CD4-positive, alpha-beta memory T cell (primary cell): ENCODE measurements around the gene CPXM1. TPM values are rescaled to one million over a fixed set of nuclear protein-coding genes. Genes with fewer than 3 reads are reported as not detected.
A peak's percentile ranks its signal among the peaks of the same experiment; 100 is the strongest.

Experiments used
- CTCF ChIA-PET: fragments of 350-600 bp; sonication (Branson Sonifier 250); formaldehyde crosslinking; loops from one replicate; lab custom pipeline; 2021; ENCODE audit warnings: inconsistent platforms; ENCODE audit not compliant: partially characterized antibody; lab: Charles Lee
- POLR2A ChIA-PET: fragments of 350-600 bp; sonication (Branson Sonifier 250); formaldehyde crosslinking; loops from one replicate; lab custom pipeline; 2021; ENCODE audit not compliant: partially characterized antibody; lab: Charles Lee
- DNase-seq, 5 donors: peaks; one replicate each; pipeline versions ENCODE4 v3.0.0 to v3.0.0-alpha.2; 2020 to 2022; ENCODE audit warnings: mixed read lengths in 1 of 5
- H3K27ac ChIP-seq: one replicate; pipeline ENCODE4 v1.7.0; 2013; ENCODE audit warnings: low read depth, low read length
- H3K27me3 ChIP-seq: 2 replicates; pipeline ENCODE4 v1.7.0; 2013; ENCODE audit warnings: mild to moderate bottlenecking, low read length, moderate library complexity; ENCODE audit not compliant: insufficient read depth
- H3K36me3 ChIP-seq: 2 replicates; pipeline ENCODE4 v1.7.0; 2013; ENCODE audit warnings: mild to moderate bottlenecking, low read length, moderate library complexity; ENCODE audit not compliant: insufficient read depth
- H3K4me1 ChIP-seq: 2 replicates; pipeline ENCODE4 v1.7.0; 2013; ENCODE audit warnings: mild to moderate bottlenecking, low read length, moderate library complexity; ENCODE audit not compliant: insufficient read depth
- H3K4me3 ChIP-seq, 2 donors: one replicate each; pipeline ENCODE4 v1.7.0; 2013; ENCODE audit warnings: low read length in 2 of 2, mild to moderate bottlenecking in 1 of 2
- H3K9me3 ChIP-seq, 2 donors: one replicate each; pipeline ENCODE4 v1.7.0; 2013; ENCODE audit warnings: low read length in 2 of 2, control low read depth in 1 of 2; ENCODE audit not compliant: control insufficient read depth in 1 of 2
- H3K27ac Mint-ChIP-seq, 7 donors: one replicate each; pipeline ENCODE4 v1.8.0; 2020 to 2021; ENCODE audit warnings: mixed read lengths in 7 of 7, mild to moderate bottlenecking in 6 of 7, inconsistent platforms in 3 of 7, moderate library complexity in 3 of 7
- H3K27me3 Mint-ChIP-seq, 2 donors: one replicate each; pipeline ENCODE4 v1.8.0; 2020 to 2021; ENCODE audit warnings: mixed read lengths in 2 of 2
- H3K36me3 Mint-ChIP-seq, 2 donors: one replicate each; pipeline ENCODE4 v1.8.0; 2020 to 2021; ENCODE audit warnings: mixed read lengths in 2 of 2, inconsistent platforms in 1 of 2, mild to moderate bottlenecking in 1 of 2
- H3K4me1 Mint-ChIP-seq, 4 donors: one replicate each; pipeline ENCODE4 v1.8.0; 2020 to 2021; ENCODE audit warnings: mixed read lengths in 4 of 4, mild to moderate bottlenecking in 1 of 4
- H3K4me3 Mint-ChIP-seq, 8 donors: one replicate each; pipeline ENCODE4 v1.8.0; 2020 to 2021; ENCODE audit warnings: mixed read lengths in 8 of 8, mild to moderate bottlenecking in 7 of 8, moderate library complexity in 6 of 8, inconsistent platforms in 3 of 8
- H3K9me3 Mint-ChIP-seq, 8 donors: one replicate each; pipeline ENCODE4 v1.8.0; 2020 to 2021; ENCODE audit warnings: mixed read lengths in 8 of 8, mild to moderate bottlenecking in 5 of 8, inconsistent platforms in 3 of 8, moderate library complexity in 1 of 8
- intact Hi-C: fragments of 100-400 bp; cut with micrococcal nuclease; formaldehyde crosslinking; loops from one replicate; pipeline ENCODE4 v1.15.1; 2023
- polyA plus RNA-seq, 2 donors: library from polyadenylated mRNA; unstranded; fragments of 300-500 nt; fragmentation: Illumina TruSeq; gene quantifications; one replicate each; pipeline ENCODE4 v1.2.3, GENCODE V29; 2021
- total RNA-seq, 2 experiments: library from RNA; stranded (reverse); gene quantifications; one replicate each; pipeline ENCODE4 v1.2.3, GENCODE V29; 2021

Gene CPXM1
- total and polyA plus RNA-seq, 4 experiments from 2014 or later, result not detected

DNA sequence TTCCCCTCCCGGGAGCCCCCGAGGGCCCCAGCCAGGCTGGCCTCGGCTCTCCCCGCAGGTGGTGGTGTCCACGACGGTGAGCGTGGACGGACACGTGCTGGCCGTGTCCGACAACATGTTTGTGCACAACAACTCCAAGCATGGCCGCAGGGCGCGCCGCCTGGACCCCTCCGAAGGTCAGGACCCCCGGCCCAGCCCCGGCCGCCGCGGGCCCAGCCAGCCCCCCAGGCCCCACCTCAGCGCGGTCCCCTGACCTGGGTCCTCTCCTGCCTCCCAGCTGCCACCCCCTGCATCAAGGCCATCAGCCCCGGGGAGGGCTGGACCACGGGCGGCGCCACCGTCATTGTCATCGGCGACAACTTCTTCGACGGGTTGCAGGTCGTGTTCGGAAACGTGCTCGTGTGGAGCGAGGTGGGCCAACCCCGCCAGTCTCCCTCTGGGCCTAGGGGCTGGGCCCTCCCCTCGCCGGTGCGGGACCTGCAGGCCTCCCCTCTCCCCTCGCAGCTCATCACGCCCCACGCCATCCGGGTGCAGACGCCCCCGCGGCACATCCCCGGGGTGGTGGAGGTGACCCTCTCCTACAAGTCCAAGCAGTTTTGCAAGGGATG is 51.0 kb downstream of the CPXM1 start:
- ChIA-PET POLR2A (interaction anchor here (0.9 to 1.2 kb wide), 2 partner anchors 56 to 85 kb away, joined by 3 to 4 read pairs; partner anchors contain the start of gene EBF4), CTCF (interaction anchor here (2.4 to 5.5 kb wide), 2 partner anchors 20 to 36 kb away, joined by 8 to 47 read pairs; no protein-coding TSS in a partner anchor)
- DNase-seq, result no peak
- no peaks in the 10 kb centered on the region for H3K36me3 Mint-ChIP-seq
- H3K27ac Mint-ChIP-seq, result peak overlapping the region in 2 of 7 donors; percentile 56 to 58
- peaks cover 0 to 3% of the 10 kb centered on the region in 2 donors for H3K27me3 Mint-ChIP-seq
- peak overlapping the region in 2 of 8 donors; percentile 5 to 90 for H3K4me3 Mint-ChIP-seq
- peaks cover 5% of the 10 kb centered on the region for H3K27me3 ChIP-seq
- no peaks in the 10 kb centered on the region for H3K36me3 ChIP-seq
- no peak overlapping the region for H3K27ac ChIP-seq
- peaks cover 17 to 48% (median 25%) of the 10 kb centered on the region in 4 donors for H3K4me1 Mint-ChIP-seq
- peaks cover 27% of the 10 kb centered on the region for H3K4me1 ChIP-seq
- H3K4me3 ChIP-seq, result no peak overlapping the region
- intact Hi-C loops, result loop anchor here (10.0 kb wide), 1 partner anchor 225 kb away; no protein-coding TSS in a partner anchor
- H3K9me3 Mint-ChIP-seq, result no peaks in the 10 kb centered on the region
- H3K9me3 ChIP-seq, result no peaks in the 10 kb centered on the region

DNA sequence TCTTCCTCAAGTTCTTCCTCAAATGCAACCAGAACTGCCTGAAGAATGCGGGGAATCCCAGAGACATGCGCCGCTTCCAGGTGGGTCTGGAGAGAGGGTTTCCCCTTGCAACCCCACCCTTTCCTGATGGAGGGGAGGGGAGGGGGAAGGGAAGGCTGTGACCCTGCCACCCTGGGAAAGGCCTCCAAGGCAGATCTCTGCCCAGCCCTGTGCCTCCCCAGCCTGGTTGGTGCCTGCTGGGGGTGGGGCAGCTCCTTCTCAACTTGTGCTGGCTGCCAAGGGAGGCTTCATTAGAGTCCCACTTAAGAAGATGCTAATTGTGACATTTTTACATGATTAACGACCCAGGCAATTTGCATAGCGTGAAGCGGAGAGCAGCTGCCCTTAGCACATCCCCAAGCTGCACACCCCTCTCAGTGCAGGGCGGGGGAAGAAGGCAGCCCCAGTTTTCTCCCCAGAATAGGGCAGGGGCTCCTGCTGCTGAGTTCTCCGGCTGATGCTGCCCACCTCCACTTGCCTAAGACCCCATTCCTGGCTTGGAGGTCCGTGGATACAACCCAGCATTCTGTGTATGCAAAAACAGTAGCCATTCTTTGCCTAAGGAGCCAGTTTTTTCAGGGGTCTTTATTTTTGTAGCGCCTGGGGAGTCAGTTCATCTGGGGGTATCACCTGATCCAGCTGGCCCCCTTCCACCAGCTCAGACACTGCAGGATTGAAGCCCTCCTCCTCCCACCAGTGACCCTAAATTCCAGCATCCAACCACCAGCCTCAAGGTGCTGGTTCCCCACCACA is 51.7 kb downstream of the CPXM1 start:
- Mint-ChIP-seq H3K9me3 (no peaks in the 10 kb centered on the region), H3K36me3 (no peaks in the 10 kb centered on the region), H3K4me3 (no peak overlapping the region), H3K27ac (no peak overlapping the region), H3K27me3 (peaks cover 0 to 3% of the 10 kb centered on the region in 2 donors), H3K4me1 (peaks cover 17 to 44% (median 23%) of the 10 kb centered on the region in 4 donors)
- peaks cover 27% of the 10 kb centered on the region for H3K4me1 ChIP-seq
- H3K27ac ChIP-seq, result no peak overlapping the region
- no peak for DNase-seq
- intact Hi-C loops, result loop anchor here (10.0 kb wide), 1 partner anchor 224 kb away; no protein-coding TSS in a partner anchor
- no peaks in the 10 kb centered on the region for H3K9me3 ChIP-seq
- H3K4me3 ChIP-seq, result no peak overlapping the region
- CTCF ChIA-PET, result interaction anchor here (2.4 to 5.5 kb wide), 2 partner anchors 19 to 35 kb away, joined by 8 to 47 read pairs; no protein-coding TSS in a partner anchor
- POLR2A ChIA-PET, result interaction anchor here (0.9 kb wide), 1 partner anchor 55 kb away, joined by 3 read pairs; the partner anchor contains the start of gene EBF4
- H3K36me3 ChIP-seq, result no peaks in the 10 kb centered on the region
- no peaks in the 10 kb centered on the region for H3K27me3 ChIP-seq

DNA sequence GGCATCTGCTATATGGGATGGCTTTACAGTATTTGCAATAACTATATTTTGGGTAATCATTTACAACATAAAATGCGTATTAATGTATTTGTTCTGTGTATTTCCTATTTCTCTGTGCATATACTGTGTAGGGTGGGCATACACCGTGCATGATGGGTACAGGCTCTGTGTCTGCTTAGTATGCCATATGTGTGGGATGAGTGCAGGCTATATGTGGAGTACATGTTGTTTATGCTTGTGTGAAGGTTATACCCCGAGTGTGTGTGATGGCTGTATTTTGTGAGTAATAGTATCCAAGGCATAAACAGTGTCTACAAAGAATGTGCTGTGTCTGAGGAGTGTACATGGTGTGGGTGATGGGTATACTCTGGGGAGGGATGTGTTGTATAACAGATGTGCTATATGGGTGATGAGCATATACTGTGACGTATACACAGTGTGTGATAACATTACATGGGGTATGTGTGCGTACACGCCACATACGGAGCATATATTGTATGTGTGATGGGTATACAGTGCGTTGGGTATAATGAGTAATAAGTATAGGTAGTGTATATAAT is 52.7 kb downstream of the CPXM1 start:
- no peak for DNase-seq
- Histone ChIP-seq H3K4me3 (no peak overlapping the region), H3K4me1 (peaks cover 27% of the 10 kb centered on the region), H3K27me3 (no peaks in the 10 kb centered on the region), H3K27ac (no peak overlapping the region), H3K36me3 (no peaks in the 10 kb centered on the region), H3K9me3 (no peaks in the 10 kb centered on the region)
- ChIA-PET CTCF (interaction anchor here (2.1 kb wide), 1 partner anchor 61 kb away, joined by 7 read pairs; no protein-coding TSS in a partner anchor), POLR2A (interaction anchor here (0.5 kb wide), 1 partner anchor 982 kb away, joined by 3 read pairs; no protein-coding TSS in a partner anchor)
- Mint-ChIP-seq H3K4me3 (peak overlapping the region in 1 of 8 donors; percentile 0), H3K27me3 (no peaks in the 10 kb centered on the region), H3K4me1 (peaks cover 20 to 43% (median 24%) of the 10 kb centered on the region in 4 donors), H3K36me3 (no peaks in the 10 kb centered on the region), H3K9me3 (no peaks in the 10 kb centered on the region), H3K27ac (peak overlapping the region in 2 of 7 donors; percentile 0 to 6)
- intact Hi-C loops, result loop anchor here (10.0 kb wide), 1 partner anchor 223 kb away; no protein-coding TSS in a partner anchor

DNA sequence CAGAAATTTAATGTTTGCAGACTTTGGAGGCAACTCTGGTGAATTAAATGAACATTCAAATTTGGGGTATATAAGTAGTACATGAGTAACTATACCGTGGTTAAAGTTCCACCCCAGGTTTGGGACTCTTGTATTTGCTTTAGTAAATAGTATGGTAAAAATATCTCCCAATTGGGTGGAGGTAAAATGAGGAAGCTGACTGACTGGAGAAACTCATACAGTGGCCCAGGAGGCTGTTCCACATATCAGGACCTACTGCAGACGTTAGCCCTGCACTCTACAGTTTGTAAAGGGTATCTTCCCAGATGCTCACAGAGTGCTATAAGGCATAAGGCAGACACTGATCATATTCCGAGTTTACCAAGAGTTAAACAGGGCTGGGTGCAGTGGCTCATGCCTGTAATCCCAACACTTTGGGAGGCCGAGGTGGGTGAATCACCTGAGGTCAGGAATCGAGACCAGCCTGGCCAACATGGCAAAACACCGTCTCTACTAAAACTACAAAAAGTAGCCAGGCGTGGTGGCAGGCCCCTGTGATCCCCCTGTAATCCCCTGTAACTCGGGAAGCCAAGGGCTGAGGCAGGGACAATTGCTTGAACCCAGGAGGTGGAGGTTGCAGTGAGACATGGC is 53.7 kb downstream of the CPXM1 start:
- no peak for DNase-seq
- Mint-ChIP-seq H3K27me3 (no peaks in the 10 kb centered on the region), H3K4me1 (peaks cover 28 to 50% (median 32%) of the 10 kb centered on the region in 4 donors)

DNA sequence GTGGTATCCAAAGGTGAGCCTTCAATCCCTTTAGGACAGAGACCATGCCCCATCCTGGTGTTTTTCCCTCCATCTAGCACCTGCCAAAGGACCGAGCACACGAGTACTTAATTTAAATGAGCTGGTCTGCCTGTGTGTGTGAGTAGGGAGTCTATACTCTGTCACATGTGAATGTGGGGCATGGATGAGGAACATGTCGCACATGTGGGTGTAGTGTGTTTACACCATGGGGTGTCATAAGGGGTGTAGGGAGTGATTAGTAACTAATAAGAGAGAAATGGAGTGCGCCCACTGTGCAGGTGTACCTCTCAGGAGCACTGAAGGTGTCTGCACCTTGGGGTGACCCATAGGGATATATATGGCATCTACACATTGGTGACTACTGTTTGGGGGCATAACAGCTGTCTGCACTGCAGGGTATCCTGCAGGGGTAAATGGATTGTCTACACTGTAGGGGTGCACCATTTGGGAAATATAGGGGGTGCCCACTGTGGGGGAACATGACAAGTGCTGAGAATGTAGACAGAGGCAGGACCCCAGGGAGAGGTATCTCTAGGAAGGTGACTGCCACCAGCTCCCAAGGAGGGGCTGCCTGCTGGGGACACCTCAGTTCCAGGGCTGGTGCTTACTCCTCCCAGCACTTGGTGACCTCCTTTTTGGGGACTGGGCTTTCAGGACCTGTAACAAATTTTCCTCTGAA is 54.3 kb downstream of the CPXM1 start:
- H3K27ac ChIP-seq, result no peak overlapping the region
- Mint-ChIP-seq H3K27ac (peak overlapping the region in 2 of 7 donors; percentile 4 to 58), H3K36me3 (no peaks in the 10 kb centered on the region), H3K9me3 (no peaks in the 10 kb centered on the region), H3K27me3 (no peaks in the 10 kb centered on the region), H3K4me3 (no peak overlapping the region), H3K4me1 (peaks cover 34 to 53% (median 37%) of the 10 kb centered on the region in 4 donors)
- DNase-seq, result no peak
- intact Hi-C loops, result loop anchor here (10.0 kb wide), 1 partner anchor 221 kb away; no protein-coding TSS in a partner anchor
- no peak overlapping the region for H3K4me3 ChIP-seq
- peaks cover 31% of the 10 kb centered on the region for H3K4me1 ChIP-seq
- ChIA-PET CTCF (interaction anchor here (2.1 to 14.4 kb wide), 2 partner anchors 31 to 59 kb away, joined by 7 to 359 read pairs; no protein-coding TSS in a partner anchor), POLR2A (no interaction called here)
- H3K27me3 ChIP-seq, result no peaks in the 10 kb centered on the region
- no peaks in the 10 kb centered on the region for H3K9me3 ChIP-seq
- H3K36me3 ChIP-seq, result no peaks in the 10 kb centered on the region

More for the DNA sequence above, 53.7 kb downstream of the CPXM1 start:
- Mint-ChIP-seq H3K36me3 (no peaks in the 10 kb centered on the region), H3K4me3 (no peak overlapping the region), H3K9me3 (no peaks in the 10 kb centered on the region), H3K27ac (peak overlapping the region in 2 of 7 donors; percentile 2 to 39)
- CTCF ChIA-PET, result interaction anchor here (2.1 to 14.4 kb wide), 2 partner anchors 31 to 60 kb away, joined by 7 to 359 read pairs; no protein-coding TSS in a partner anchor
- POLR2A ChIA-PET, result no interaction called here
- H3K4me3 ChIP-seq, result no peak overlapping the region
- peaks cover 31% of the 10 kb centered on the region for H3K4me1 ChIP-seq
- H3K27me3 ChIP-seq, result no peaks in the 10 kb centered on the region
- no peaks in the 10 kb centered on the region for H3K9me3 ChIP-seq
- intact Hi-C loops, result loop anchor here (10.0 kb wide), 1 partner anchor 222 kb away; no protein-coding TSS in a partner anchor
- no peak overlapping the region for H3K27ac ChIP-seq
- H3K36me3 ChIP-seq, result no peaks in the 10 kb centered on the region
